Esophagus squamous epithelium (tissue), 4 donors: ENCODE data around the gene RALGPS1.

Experiments used
- CTCF ChIP-seq, 6 experiments: fragments of 450-650 bp in 4 of 6; fragments of 200-600 bp in 2 of 6; sonication (generic) in 2 of 6; IDR thresholded peaks; one replicate each; pipeline ENCODE4 v1.5.1; 2016 to 2019; ENCODE audit warnings: antibody characterized with exemption in 6 of 6, mild to moderate bottlenecking in 4 of 6, moderate library complexity in 4 of 6
- POLR2A ChIP-seq, 4 donors: fragments of 450-650 bp; IDR thresholded peaks; one replicate each; pipeline ENCODE4 v1.6.1; 2017; ENCODE audit warnings: antibody characterized with exemption in 4 of 4, mild to moderate bottlenecking in 4 of 4, moderate library complexity in 3 of 4

- TF ChIP-seq CTCF (IDR thresholded peaks at IDR 0.05) (no peak), POLR2A (IDR thresholded peaks at IDR 0.05) (no peak)
Measured at GRCh38 chr9:126953041-126953809, 38.6 kb downstream of the RALGPS1 start.
